ENCODE data around the gene SNAPC4. TPM values are rescaled to one million over a fixed set of nuclear protein-coding genes. Genes with fewer than 3 reads are reported as not detected.

SNAPC4 gene
- total and polyA plus RNA-seq, 9 donors = 3.7 to 9.6 (median 8.7) TPM

DNA sequence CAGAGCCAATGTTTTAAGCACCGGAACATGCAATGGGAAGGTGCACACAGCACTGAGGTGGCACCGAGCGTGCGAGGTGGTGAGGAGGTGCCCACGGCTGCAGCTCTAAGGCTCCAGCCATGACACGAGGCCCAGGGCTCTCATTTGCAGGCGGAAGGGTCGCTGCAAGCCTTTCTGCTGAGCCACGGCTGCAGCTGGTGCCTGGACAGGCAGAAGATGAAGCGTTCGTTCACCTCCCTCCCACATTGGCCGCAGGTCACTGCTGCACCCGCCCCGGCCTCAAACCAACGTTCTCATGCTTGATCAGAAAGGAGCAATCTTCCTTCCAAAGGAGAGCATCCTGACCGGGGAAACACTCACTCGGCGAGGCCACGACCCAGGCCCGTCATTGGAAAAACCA, 44.1 kb upstream of the SNAPC4 start:
- H3K4me1 ChIP-seq (ENCODE audit: insufficient read depth) = peaks cover 1% of the 10 kb centered on the region
- 87 to 88% (median 88%) methylated on average over 20 of the region's 20 CpGs for WGBS, 3 donors
- no peak for TF ChIP-seq CTCF (IDR thresholded peaks at IDR 0.05)
- no peak for TF ChIP-seq EP300 (IDR thresholded peaks at IDR 0.05)
- TF ChIP-seq POLR2A (IDR thresholded peaks at IDR 0.05) = no peak
- DNase-seq = no peak
- H3K4me3 ChIP-seq = no peak overlapping the region
- no peaks in the 10 kb centered on the region for H3K9me3 ChIP-seq
- H3K27ac ChIP-seq = no peak overlapping the region
- H3K27me3 ChIP-seq = no peaks in the 10 kb centered on the region
- intact Hi-C loops (cut with DNase I) = no loop called here
- no peaks in the 10 kb centered on the region for H3K36me3 ChIP-seq

GRCh38 chr9:136443687-136444086, 43.7 kb upstream of the SNAPC4 start:
- Histone ChIP-seq H3K27me3 (no peaks in the 10 kb centered on the region), H3K4me3 (no peak overlapping the region), H3K27ac (no peak overlapping the region), H3K36me3 (no peaks in the 10 kb centered on the region), H3K4me1 (ENCODE audit: insufficient read depth) (peaks cover 2% of the 10 kb centered on the region), H3K9me3 (no peaks in the 10 kb centered on the region)
- TF ChIP-seq CTCF (IDR thresholded peaks at IDR 0.05) (no peak), POLR2A (IDR thresholded peaks at IDR 0.05) (no peak), EP300 (IDR thresholded peaks at IDR 0.05) (no peak)
- 91 to 94% (median 92%) methylated on average over 7 of the region's 7 CpGs for WGBS, 3 donors
- intact Hi-C loops (cut with DNase I) = no loop called here
- no peak for DNase-seq

- Histone ChIP-seq H3K27me3 (no peaks in the 10 kb centered on the region), H3K9me3 (no peaks in the 10 kb centered on the region), H3K4me1 (ENCODE audit: insufficient read depth) (peaks cover 8% of the 10 kb centered on the region), H3K27ac (no peak overlapping the region), H3K36me3 (no peaks in the 10 kb centered on the region), H3K4me3 (no peak overlapping the region)
- 87 to 92% (median 91%) methylated on average over 15 of the region's 15 CpGs for WGBS, 3 donors
- no peak for DNase-seq
- TF ChIP-seq CTCF (IDR thresholded peaks at IDR 0.05) (no peak), EP300 (IDR thresholded peaks at IDR 0.05) (no peak), POLR2A (IDR thresholded peaks at IDR 0.05) (no peak)
- intact Hi-C loops (cut with DNase I) = no loop called here
Measured at GRCh38 chr9:136443087-136443486, 43.1 kb upstream of the SNAPC4 start.

DNA sequence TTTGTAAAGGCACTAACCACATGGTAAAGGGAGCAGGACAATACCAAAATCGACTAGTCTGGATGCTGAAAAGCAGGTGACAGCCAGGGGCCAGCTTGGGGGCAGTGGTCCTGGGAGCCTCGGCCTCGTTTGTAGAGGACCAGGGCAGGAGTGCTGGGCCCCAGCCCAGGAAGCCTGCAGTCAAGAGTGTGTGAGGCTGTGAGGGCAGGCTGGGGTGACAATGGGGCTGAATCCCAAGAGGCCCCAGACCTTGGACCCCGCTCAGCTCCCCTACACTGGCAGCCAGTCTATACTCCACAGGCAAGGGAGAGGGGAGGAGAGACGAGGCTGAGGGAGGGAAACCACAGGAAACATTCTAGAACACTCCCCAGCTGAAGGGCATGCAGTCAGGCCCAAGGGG, 42.3 kb upstream of the SNAPC4 start:
- peaks cover 13% of the 10 kb centered on the region for H3K4me1 ChIP-seq (ENCODE audit: insufficient read depth)
- intact Hi-C loops (cut with DNase I) = no loop called here
- H3K27ac ChIP-seq = no peak overlapping the region
- no peaks in the 10 kb centered on the region for H3K36me3 ChIP-seq
- H3K27me3 ChIP-seq = no peaks in the 10 kb centered on the region
- TF ChIP-seq POLR2A (IDR thresholded peaks at IDR 0.05) (no peak), CTCF (IDR thresholded peaks at IDR 0.05) (no peak), EP300 (IDR thresholded peaks at IDR 0.05) (no peak)
- H3K4me3 ChIP-seq = no peak overlapping the region
- H3K9me3 ChIP-seq = no peaks in the 10 kb centered on the region
- no peak for DNase-seq
- 72 to 84% (median 73%) methylated on average over 5 of the region's 5 CpGs for WGBS, 3 donors

Measured in ovary (tissue), 9 donors.